GM10266 (cell line): ENCODE data around the gene FBXL20.
"Not testable (repeated sequence)": the region's sequence is repeated elsewhere in the genome, so short reads cannot be mapped to it uniquely, and the experiment has no call there.

Source experiments
- DNase-seq: peaks from one replicate; pipeline ENCODE4 v3.0.0; 2012; ENCODE audit errors: extremely low spot score
- TF ChIP-seq, protein P1 (sequence below): IDR thresholded peaks from 2 replicates; pipeline ENCODE4 v1.5.1; 2012; ENCODE audit warnings: mild to moderate bottlenecking, low read depth; ENCODE audit not compliant: control insufficient read depth, insufficient read depth; ENCODE audit errors: missing control alignments

The FBXL20 gene

DNA sequence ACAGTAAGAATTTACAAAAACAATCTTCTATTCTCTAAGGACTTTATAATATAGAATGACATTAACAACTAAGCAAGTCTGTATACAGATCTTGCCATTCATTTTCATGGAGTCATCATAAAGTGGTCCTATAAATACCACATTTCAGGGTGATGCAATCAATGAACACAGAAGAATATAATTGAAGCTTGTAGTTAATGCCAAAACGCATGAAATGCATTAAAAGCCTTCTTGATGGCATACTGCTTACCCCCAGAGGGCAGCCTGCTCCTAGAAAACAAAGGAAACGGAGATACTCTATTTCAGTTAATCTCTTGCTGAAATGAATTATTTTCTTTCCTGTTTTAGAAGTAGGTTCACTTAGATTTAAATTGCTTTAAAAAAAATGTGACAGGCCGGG, 130.5 kb downstream of the FBXL20 start:
- no peak for DNase-seq
- TF ChIP-seq, protein P1, sequence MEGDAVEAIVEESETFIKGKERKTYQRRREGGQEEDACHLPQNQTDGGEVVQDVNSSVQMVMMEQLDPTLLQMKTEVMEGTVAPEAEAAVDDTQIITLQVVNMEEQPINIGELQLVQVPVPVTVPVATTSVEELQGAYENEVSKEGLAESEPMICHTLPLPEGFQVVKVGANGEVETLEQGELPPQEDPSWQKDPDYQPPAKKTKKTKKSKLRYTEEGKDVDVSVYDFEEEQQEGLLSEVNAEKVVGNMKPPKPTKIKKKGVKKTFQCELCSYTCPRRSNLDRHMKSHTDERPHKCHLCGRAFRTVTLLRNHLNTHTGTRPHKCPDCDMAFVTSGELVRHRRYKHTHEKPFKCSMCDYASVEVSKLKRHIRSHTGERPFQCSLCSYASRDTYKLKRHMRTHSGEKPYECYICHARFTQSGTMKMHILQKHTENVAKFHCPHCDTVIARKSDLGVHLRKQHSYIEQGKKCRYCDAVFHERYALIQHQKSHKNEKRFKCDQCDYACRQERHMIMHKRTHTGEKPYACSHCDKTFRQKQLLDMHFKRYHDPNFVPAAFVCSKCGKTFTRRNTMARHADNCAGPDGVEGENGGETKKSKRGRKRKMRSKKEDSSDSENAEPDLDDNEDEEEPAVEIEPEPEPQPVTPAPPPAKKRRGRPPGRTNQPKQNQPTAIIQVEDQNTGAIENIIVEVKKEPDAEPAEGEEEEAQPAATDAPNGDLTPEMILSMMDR = peak; percentile 39

DNA sequence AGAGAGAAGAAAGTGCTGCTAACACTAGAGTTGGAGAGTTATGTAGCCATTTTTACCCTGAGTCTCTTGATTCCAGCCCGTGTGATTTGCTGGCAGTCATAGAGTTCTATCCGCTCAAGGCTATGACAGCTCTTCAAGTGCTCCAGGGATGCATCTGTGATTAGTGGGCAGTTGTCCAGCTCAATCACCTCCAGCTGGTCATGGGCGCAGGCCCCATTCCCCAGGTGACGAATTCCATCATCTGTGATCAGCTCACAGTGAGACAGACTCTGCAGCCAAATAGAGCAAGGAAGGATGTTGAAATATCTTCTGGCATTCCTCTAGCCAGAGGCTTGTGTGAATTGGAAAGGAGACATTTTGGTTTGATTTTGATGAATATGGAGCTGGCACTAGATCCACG, 137.3 kb downstream of the FBXL20 start:
- DNase-seq = no peak
- TF ChIP-seq, protein P1 = no peak

DNA sequence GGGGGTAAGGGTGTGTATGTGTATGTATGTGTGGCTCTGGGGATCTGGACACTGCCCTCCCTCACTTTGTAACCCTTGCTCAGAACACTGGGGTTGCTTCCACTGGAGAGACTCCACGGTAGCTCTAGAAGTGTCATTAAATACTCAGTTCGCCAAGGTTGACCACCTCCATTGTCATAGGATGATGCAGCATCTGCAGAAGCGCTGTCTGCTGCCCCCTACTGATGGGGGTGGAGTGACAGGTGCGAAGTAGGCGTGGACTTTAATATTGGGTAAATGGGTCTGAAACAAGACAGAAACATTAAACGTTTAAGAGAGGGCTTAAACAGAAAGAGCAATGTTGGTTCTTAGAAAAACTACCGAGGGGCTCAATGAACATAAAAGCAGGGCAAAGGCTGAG, 140.1 kb downstream of the FBXL20 start:
- no peak for DNase-seq
- TF ChIP-seq, protein P1 = peak; percentile 37

DNA sequence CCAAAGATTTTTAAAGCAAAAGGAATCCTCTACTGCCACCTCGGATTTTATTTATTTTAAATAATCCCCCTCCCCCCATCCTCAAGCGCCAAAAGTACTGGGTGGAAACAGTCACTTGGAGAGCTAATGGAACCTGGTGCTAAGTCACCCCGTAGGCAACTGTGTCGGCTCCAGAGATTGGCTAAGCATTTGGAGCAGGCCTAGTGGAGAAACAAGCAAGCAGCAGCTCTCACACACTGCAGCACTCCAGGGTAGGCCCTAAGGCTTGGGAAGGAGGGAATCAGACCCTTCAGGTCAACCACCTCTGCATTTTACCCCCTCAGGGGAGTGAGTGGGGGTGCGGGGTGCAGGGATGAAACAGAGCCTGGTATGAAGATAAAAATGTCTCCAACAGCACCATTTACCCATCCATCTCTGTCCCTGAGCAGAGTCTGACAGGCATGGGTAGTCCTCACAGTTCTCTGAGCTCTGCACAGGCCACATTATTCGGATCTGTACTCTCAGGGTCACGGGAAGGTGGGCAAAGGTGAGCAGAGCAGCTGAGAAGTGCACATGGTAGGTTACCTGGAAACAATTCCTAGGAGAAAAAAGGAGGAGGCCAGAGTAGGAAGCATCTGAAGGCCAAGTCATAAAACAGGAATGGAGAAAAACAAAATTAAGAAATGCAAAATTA, 148.5 kb downstream of the FBXL20 start:
- TF ChIP-seq, protein P1 = no peak
- no peak for DNase-seq

DNA sequence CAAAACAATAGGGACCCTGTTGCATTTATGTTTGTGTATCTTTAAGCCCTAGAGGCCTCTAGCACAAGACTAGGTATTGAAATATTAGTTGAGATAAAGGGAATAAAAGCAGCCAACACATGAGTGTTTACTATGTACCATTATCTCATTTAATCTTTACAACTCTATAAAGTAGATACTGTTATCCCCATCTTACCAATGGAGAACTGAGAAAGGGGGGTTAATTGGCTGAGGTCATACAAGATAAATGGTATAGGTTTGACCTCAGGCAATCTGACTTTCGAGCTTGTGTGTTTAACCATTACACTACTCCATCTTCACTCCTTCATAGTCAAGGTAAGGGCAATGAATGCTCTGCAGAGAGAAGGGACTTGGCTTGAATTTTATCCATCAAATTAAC, 149.4 kb downstream of the FBXL20 start:
- TF ChIP-seq, protein P1 = no peak
- DNase-seq = no peak

DNA sequence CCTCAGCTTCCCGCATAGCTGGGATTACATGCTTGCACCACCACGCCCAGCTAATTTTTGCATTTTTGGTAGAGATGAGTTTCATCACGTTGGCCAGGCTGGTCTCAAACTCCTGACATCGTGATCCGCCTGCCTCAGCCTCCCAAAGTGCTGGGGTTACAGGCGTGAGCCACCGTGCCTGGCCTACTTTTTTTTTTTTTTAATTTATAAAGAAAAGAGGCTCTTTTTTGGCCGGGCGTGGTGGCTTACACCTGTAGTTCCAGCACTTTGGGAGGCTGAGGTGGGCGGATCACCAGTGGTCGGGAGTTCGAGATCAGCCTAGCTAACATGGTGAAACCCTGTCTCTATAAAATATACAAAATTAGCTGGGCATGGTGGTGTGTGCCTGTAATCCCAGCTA, 151.3 kb downstream of the FBXL20 start:
- DNase-seq = not testable (repeated sequence)

DNA sequence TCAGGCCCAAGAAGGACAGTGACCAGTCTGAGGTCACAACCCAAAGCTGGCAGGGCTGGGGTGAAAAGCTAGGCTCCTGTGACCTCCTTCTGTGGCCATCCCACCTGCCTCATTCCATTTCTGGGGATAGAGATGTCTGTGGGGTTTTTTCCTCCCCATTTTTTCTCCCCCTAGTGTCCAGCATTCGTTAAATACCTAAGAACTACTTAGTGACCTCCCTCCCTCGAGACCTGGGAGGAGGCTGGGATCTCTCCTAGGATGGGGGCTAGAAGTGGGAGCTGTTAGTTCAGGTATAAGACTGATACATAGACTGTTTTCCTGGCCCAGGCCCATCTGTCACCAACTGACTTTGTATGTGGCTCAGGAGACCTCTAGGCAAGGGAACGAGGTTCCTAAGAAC, 155.2 kb downstream of the FBXL20 start:
- TF ChIP-seq, protein P1 = no peak
- no peak for DNase-seq
